Activated naive CD4-positive, alpha-beta T cell treated with anti-CD3 and anti-CD28 coated beads, Interleukin-2, amount 50 U/mL, for 16 hours (primary cell): Measurements from ENCODE around the gene ETV6.
"Not testable (repeated sequence)": the region's sequence is repeated elsewhere in the genome, so short reads cannot be mapped to it uniquely, and the experiment has no call there.

Experiments used
- DNase-seq: peaks from one replicate; pipeline ENCODE4 v3.0.0-alpha.2; 2020

ETV6 gene

GRCh38 chr12:11649413-11650285 lies at the start of gene ETV6:
TSS of gene ETV6 (plus strand) at chr12:11649674. CDS start at chr12:11650128, 454 bp downstream.
- DNase-seq, result peak; percentile 85

- DNase-seq, result no peak
These were observed 49.3 kb upstream of the ETV6 start for GRCh38 chr12:11600199-11600598.

- no peak for DNase-seq
These were observed 47.8 kb upstream of the ETV6 start for GRCh38 chr12:11601647-11602046.

GRCh38 chr12:11607313-11608081 lies 42.0 kb upstream of the ETV6 start:
- no peak for DNase-seq

GRCh38 chr12:11609045-11609444 lies 40.4 kb upstream of the ETV6 start:
- DNase-seq, result no peak

GRCh38 chr12:11615481-11615880 lies 34.0 kb upstream of the ETV6 start:
- no peak for DNase-seq

GRCh38 chr12:11618046-11618445 lies 31.4 kb upstream of the ETV6 start:
- no peak for DNase-seq

- DNase-seq, result peak; percentile 10
These were observed 27.6 kb upstream of the ETV6 start for GRCh38 chr12:11621797-11622423.

- no peak for DNase-seq
These were observed 26.6 kb upstream of the ETV6 start for GRCh38 chr12:11622876-11623281.

GRCh38 chr12:11623382-11623781 lies 26.1 kb upstream of the ETV6 start:
- no peak for DNase-seq

- no peak for DNase-seq
These were observed 25.4 kb upstream of the ETV6 start for GRCh38 chr12:11624116-11624515.

- DNase-seq, result not testable (repeated sequence)
These were observed 21.8 kb upstream of the ETV6 start for GRCh38 chr12:11627709-11628108.

GRCh38 chr12:11628353-11628752 lies 21.1 kb upstream of the ETV6 start:
- DNase-seq, result no peak

GRCh38 chr12:11630046-11630706 lies 19.3 kb upstream of the ETV6 start:
- no peak for DNase-seq

GRCh38 chr12:11631288-11631687 lies 18.2 kb upstream of the ETV6 start:
- DNase-seq, result no peak

- not testable (repeated sequence) for DNase-seq
These were observed 17.6 kb upstream of the ETV6 start for GRCh38 chr12:11631881-11632280.

- no peak for DNase-seq
These were observed 15.5 kb upstream of the ETV6 start for GRCh38 chr12:11633968-11634367.

- no peak for DNase-seq
These were observed 14.1 kb upstream of the ETV6 start for GRCh38 chr12:11635341-11635740.

GRCh38 chr12:11638315-11638916 lies 11.1 kb upstream of the ETV6 start:
- DNase-seq, result no peak

- DNase-seq, result no peak
These were observed 10.0 kb upstream of the ETV6 start for GRCh38 chr12:11639454-11639853.

- DNase-seq, result no peak
These were observed 8.0 kb upstream of the ETV6 start for GRCh38 chr12:11641522-11641921.

GRCh38 chr12:11642785-11643184 lies 6.7 kb upstream of the ETV6 start:
- DNase-seq, result no peak

- no peak for DNase-seq
These were observed 4.1 kb upstream of the ETV6 start for GRCh38 chr12:11645391-11645790.
